Gastroesophageal sphincter (tissue), 3 donors: ENCODE results near the gene PPP2R3B.
"Not testable (repeated sequence)": the region's sequence is repeated elsewhere in the genome, so short reads cannot be mapped to it uniquely, and the experiment has no call there.

Experiments used
- POLR2A ChIP-seq, 2 donors: fragments of 450-650 bp; IDR thresholded peaks; one replicate each; pipeline ENCODE4 v1.6.1; 2017; ENCODE audit warnings: antibody characterized with exemption in 2 of 2, mild to moderate bottlenecking in 2 of 2, moderate library complexity in 1 of 2
- TF ChIP-seq, protein P1 (sequence below), 4 experiments: fragments of 200-600 bp in 2 of 4; fragments of 450-650 bp in 2 of 4; sonication (generic) in 1 of 4; IDR thresholded peaks; one replicate each; pipeline ENCODE4 v1.5.1; 2017 to 2019; ENCODE audit warnings: antibody characterized with exemption in 4 of 4, mild to moderate bottlenecking in 2 of 4, moderate library complexity in 2 of 4

DNA sequence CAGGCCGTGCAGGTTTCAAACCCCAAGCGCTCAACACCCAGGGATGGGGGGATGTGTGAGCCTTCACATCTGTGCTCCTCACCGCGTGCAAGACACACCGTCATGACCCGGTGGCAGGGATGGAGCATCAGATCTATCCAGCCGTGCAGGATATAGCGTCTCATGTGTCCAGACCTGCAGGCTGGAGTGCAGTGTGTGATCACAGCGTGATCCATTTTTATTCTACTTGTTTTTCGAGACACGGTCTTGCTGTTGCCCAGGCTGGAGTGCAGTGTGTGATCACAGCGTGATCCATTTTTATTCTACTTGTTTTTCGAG lies 35.4 kb downstream of the PPP2R3B start:
- TF ChIP-seq, protein P1, sequence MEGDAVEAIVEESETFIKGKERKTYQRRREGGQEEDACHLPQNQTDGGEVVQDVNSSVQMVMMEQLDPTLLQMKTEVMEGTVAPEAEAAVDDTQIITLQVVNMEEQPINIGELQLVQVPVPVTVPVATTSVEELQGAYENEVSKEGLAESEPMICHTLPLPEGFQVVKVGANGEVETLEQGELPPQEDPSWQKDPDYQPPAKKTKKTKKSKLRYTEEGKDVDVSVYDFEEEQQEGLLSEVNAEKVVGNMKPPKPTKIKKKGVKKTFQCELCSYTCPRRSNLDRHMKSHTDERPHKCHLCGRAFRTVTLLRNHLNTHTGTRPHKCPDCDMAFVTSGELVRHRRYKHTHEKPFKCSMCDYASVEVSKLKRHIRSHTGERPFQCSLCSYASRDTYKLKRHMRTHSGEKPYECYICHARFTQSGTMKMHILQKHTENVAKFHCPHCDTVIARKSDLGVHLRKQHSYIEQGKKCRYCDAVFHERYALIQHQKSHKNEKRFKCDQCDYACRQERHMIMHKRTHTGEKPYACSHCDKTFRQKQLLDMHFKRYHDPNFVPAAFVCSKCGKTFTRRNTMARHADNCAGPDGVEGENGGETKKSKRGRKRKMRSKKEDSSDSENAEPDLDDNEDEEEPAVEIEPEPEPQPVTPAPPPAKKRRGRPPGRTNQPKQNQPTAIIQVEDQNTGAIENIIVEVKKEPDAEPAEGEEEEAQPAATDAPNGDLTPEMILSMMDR (IDR thresholded peaks at IDR 0.05), result not testable (repeated sequence)
- not testable (repeated sequence) for TF ChIP-seq POLR2A (IDR thresholded peaks at IDR 0.05)
